ENCODE results near the gene PHF10.

The PHF10 gene

DNA sequence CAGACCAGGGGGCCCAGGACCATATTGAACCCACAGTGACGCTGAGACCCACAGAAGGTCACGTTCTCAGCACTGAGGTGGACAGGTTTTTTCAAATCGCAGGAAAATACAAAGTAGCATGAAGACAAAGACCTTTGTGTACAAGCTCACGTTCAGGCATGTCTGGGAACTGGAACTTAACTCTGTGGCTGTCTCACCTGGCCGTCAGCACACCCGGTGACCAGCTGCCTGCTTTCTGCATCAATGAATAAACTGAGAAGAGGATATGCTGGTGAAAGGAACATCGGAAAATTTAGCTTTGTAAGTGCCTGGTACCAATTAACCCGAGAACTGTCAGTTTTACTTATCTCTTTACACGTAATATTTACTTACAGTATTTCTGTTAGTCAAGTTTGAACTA is 59.0 kb downstream of the PHF10 start:
- TF ChIP-seq, protein P1, sequence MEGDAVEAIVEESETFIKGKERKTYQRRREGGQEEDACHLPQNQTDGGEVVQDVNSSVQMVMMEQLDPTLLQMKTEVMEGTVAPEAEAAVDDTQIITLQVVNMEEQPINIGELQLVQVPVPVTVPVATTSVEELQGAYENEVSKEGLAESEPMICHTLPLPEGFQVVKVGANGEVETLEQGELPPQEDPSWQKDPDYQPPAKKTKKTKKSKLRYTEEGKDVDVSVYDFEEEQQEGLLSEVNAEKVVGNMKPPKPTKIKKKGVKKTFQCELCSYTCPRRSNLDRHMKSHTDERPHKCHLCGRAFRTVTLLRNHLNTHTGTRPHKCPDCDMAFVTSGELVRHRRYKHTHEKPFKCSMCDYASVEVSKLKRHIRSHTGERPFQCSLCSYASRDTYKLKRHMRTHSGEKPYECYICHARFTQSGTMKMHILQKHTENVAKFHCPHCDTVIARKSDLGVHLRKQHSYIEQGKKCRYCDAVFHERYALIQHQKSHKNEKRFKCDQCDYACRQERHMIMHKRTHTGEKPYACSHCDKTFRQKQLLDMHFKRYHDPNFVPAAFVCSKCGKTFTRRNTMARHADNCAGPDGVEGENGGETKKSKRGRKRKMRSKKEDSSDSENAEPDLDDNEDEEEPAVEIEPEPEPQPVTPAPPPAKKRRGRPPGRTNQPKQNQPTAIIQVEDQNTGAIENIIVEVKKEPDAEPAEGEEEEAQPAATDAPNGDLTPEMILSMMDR (IDR thresholded peaks at IDR 0.05): no peak
- Histone ChIP-seq H3K4me3 (ENCODE audit: low read depth in 1 of 2, low read length in 1 of 2) (no peak overlapping the region), H3K27ac (no peak overlapping the region), H3K27me3 (no peaks in the 10 kb centered on the region), H3K4me1 (ENCODE audit: control insufficient read depth in 1 of 2, insufficient read depth in 1 of 2, low read depth in 1 of 2, low read length in 1 of 2) (no peaks in the 10 kb centered on the region), H3K9me3 (no peaks in the 10 kb centered on the region), H3K36me3 (peaks cover 7% of the 10 kb centered on the region)

GRCh38 chr6:169664227-169664626 is 60.1 kb downstream of the PHF10 start:
- TF ChIP-seq, protein P1 (IDR thresholded peaks at IDR 0.05): no peak
- Histone ChIP-seq H3K4me3 (ENCODE audit: low read depth in 1 of 2, low read length in 1 of 2) (no peak overlapping the region), H3K36me3 (peaks cover 7% of the 10 kb centered on the region), H3K27ac (no peak overlapping the region), H3K9me3 (no peaks in the 10 kb centered on the region), H3K27me3 (no peaks in the 10 kb centered on the region), H3K4me1 (ENCODE audit: control insufficient read depth in 1 of 2, insufficient read depth in 1 of 2, low read depth in 1 of 2, low read length in 1 of 2) (no peaks in the 10 kb centered on the region)

GRCh38 chr6:169663468-169663867 is 60.8 kb downstream of the PHF10 start:
- TF ChIP-seq, protein P1 (IDR thresholded peaks at IDR 0.05): no peak
- Histone ChIP-seq H3K4me3 (ENCODE audit: low read depth in 1 of 2, low read length in 1 of 2) (no peak overlapping the region), H3K9me3 (no peaks in the 10 kb centered on the region), H3K4me1 (ENCODE audit: control insufficient read depth in 1 of 2, insufficient read depth in 1 of 2, low read depth in 1 of 2, low read length in 1 of 2) (no peaks in the 10 kb centered on the region), H3K27ac (no peak overlapping the region), H3K36me3 (peaks cover 7% of the 10 kb centered on the region), H3K27me3 (no peaks in the 10 kb centered on the region)

DNA sequence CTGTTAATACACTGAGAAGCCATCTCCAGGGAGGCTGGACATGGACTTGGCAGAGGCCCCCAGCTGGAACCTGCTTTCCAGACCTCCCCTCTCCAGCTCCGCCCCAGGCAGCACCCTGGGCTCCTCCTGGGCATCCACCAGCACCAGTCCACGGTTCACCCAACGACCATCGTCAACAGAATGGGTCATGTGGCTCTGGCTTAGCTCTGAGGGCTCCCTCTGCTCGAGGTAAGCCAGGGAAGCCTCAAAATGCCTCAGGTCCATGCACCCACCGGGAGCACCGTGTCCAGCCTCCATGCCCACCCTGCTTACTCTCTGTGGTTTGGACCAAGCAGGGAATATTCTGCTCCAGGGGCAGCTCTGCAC is 62.9 kb downstream of the PHF10 start:
- Histone ChIP-seq H3K27me3 (no peaks in the 10 kb centered on the region), H3K4me3 (ENCODE audit: low read depth in 1 of 2, low read length in 1 of 2) (no peak overlapping the region), H3K27ac (no peak overlapping the region), H3K9me3 (no peaks in the 10 kb centered on the region), H3K36me3 (no peaks in the 10 kb centered on the region), H3K4me1 (ENCODE audit: control insufficient read depth in 1 of 2, insufficient read depth in 1 of 2, low read depth in 1 of 2, low read length in 1 of 2) (no peaks in the 10 kb centered on the region)
- TF ChIP-seq, protein P1 (IDR thresholded peaks at IDR 0.05): no peak

DNA sequence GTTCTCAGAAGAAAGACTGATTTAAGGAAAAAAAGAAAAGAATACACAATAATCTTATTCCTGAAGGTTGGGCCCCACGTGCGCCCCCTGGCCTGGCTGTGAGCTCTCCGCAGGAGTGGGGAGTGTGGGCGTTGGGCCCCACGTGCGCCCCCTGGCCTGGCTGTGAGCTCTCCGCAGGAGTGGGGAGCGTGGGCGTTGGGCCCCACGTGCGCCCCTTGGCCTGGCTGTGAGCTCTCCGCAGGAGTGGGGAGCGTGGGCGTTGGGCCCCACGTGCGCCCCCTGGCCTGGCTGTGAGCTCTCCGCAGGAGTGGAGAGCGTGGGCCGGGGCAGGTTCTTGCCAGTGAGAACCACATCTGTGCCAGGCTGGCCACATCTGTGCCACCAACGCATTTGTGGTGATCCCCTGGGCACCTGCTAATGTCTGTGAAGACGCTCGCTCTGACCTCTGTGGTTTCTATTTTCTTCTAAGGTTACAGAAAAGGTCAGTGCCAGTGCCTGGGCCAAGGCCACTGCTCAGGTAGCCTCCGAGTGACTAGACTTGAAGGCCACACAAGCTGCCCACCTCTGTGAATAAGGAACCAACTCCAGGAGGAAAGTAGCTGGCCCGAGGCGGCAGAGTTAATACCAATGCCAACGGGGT is 63.4 kb downstream of the PHF10 start:
- no peaks in the 10 kb centered on the region for H3K9me3 ChIP-seq
- no peaks in the 10 kb centered on the region for H3K4me1 ChIP-seq (ENCODE audit: control insufficient read depth in 1 of 2, insufficient read depth in 1 of 2, low read depth in 1 of 2, low read length in 1 of 2)
- TF ChIP-seq, protein P1 (IDR thresholded peaks at IDR 0.05): no peak
- no peaks in the 10 kb centered on the region for H3K36me3 ChIP-seq
- no peaks in the 10 kb centered on the region for H3K27me3 ChIP-seq
- no peak overlapping the region for H3K4me3 ChIP-seq (ENCODE audit: low read depth in 1 of 2, low read length in 1 of 2)
- H3K27ac ChIP-seq: no peak overlapping the region

Data from neutrophil (primary cell).